HepG2 (cell line): ENCODE data around the gene PTPRD. TPM values are rescaled to one million over a fixed set of nuclear protein-coding genes. Genes with fewer than 3 reads are reported as not detected.

Experiments used
- ATAC-seq: fragments of 200-7000 bp; cut with Tn5 transposase; 3 replicates; pipeline ENCODE4 v1.9.1; 2020; ENCODE audit warnings: mild to moderate bottlenecking, moderate library complexity
- BruUV-seq: library from RNA; stranded (reverse); fragments of 400-500 nt; replicated peaks from 2 replicates; lab custom pipeline; 2021; lab: Mats Ljungman, UMichigan
- CTCF ChIA-PET: fragments of 300-600 bp; formaldehyde crosslinking; extraction: SDS; loops from one replicate; lab custom pipeline; 2021; ENCODE audit warnings: low total read pairs, inconsistent platforms, low intra/inter-chr PET ratio; lab: Yijun Ruan, JAX
- POLR2A ChIA-PET: fragments of 350-600 bp; sonication (Branson Sonifier 250); formaldehyde crosslinking; loops from one replicate; lab custom pipeline; 2020; ENCODE audit warnings: antibody characterized with exemption, inconsistent platforms; lab: Yijun Ruan, JAX
- DNase-seq: peaks from one replicate; pipeline ENCODE4 v3.0.0-alpha.2; 2015; ENCODE audit warnings: low spot score
- FAIRE-seq: peaks from 3 replicates; lab custom pipeline; 2011; peaks lifted over from hg19 to GRCh38; lab: Jason Lieb, UNC
- H2AFZ ChIP-seq: one replicate; pipeline ENCODE4 v1.6.1; 2011; ENCODE audit warnings: low read length, inconsistent platforms
- H3K27ac ChIP-seq: fragments of 300-600 bp; 3 replicates; pipeline ENCODE4 v1.8.0; 2011; ENCODE audit warnings: mixed run types, mild to moderate bottlenecking, mixed read lengths, low read length, inconsistent platforms; ENCODE audit not compliant: insufficient read depth; ENCODE audit errors: extremely low read length
- H3K27me3 ChIP-seq, 2 experiments: fragments of 200-600 bp in 1 of 2; 2 replicates in 1 of 2; 3 replicates in 1 of 2; pipeline versions ENCODE4 v1.6.0 to v1.8.0; 2011; ENCODE audit warnings: low read length in 2 of 2, mild to moderate bottlenecking in 2 of 2, moderate library complexity in 2 of 2, inconsistent platforms in 1 of 2; ENCODE audit not compliant: insufficient read depth in 2 of 2, control insufficient read depth in 1 of 2
- H3K36me3 ChIP-seq, 2 experiments: fragments of 200-600 bp in 1 of 2; replicated peaks in 1 of 2; 2 replicates in 1 of 2; 3 replicates in 1 of 2; pipeline versions ENCODE4 v1.5.1 to v1.8.0; 2011; ENCODE audit warnings: low read length in 2 of 2, inconsistent platforms in 1 of 2; ENCODE audit not compliant: insufficient read depth in 2 of 2, control insufficient read depth in 1 of 2
- H3K4me1 ChIP-seq: 2 replicates; pipeline ENCODE4 v1.5.1; 2012; ENCODE audit warnings: low read length, inconsistent platforms; ENCODE audit not compliant: insufficient read depth
- H3K4me2 ChIP-seq: 2 replicates; pipeline ENCODE4 v1.6.0; 2011; ENCODE audit warnings: low read depth, low read length, inconsistent platforms
- H3K4me3 ChIP-seq, 3 experiments: fragments of 200-600 bp in 1 of 3; sonication (generic), shearing (Covaris generic) in 1 of 3; replicated peaks in 1 of 3; 2 replicates each; pipeline ENCODE4 v1.5.1; 2011 to 2016; ENCODE audit warnings: low read length in 3 of 3, inconsistent platforms in 2 of 3, low read depth in 2 of 3, mild to moderate bottlenecking in 2 of 3, control low read depth in 1 of 3, mixed read lengths in 1 of 3; ENCODE audit not compliant: insufficient read depth in 1 of 3
- H3K79me2 ChIP-seq: one replicate; pipeline ENCODE4 v1.6.1; 2011; ENCODE audit warnings: low read length, inconsistent platforms; ENCODE audit not compliant: insufficient read depth
- H3K9ac ChIP-seq: 2 replicates; pipeline ENCODE4 v1.6.0; 2011; ENCODE audit warnings: mild to moderate bottlenecking, low read depth, low read length, inconsistent platforms; ENCODE audit not compliant: insufficient read depth
- H3K9me3 ChIP-seq: 2 replicates; pipeline ENCODE4 v1.5.1; 2012; ENCODE audit warnings: mild to moderate bottlenecking, low read length
- H4K20me1 ChIP-seq: 2 replicates; pipeline ENCODE4 v1.6.0; 2011; ENCODE audit warnings: inconsistent platforms, mild to moderate bottlenecking, low read length, moderate library complexity; ENCODE audit not compliant: insufficient read depth
- BORCS8-MEF2B ChIP-seq: sonication (generic); formaldehyde crosslinking; IDR thresholded peaks from 2 replicates; pipeline ENCODE4 v1.8.0; 2022; ENCODE audit warnings: mild to moderate bottlenecking, missing genetic modification reagents
- CREM ChIP-seq, 2 experiments: sonication (generic) in 1 of 2; formaldehyde crosslinking in 1 of 2; IDR thresholded peaks; 2 replicates each; pipeline versions ENCODE4 v1.4.0 to v1.6.1; 2016 to 2020; ENCODE audit warnings: antibody characterized with exemption in 1 of 2, mild to moderate bottlenecking in 1 of 2, missing genetic modification reagents in 1 of 2
- HNRNPL ChIP-seq: fragments of 200-400 bp; formaldehyde crosslinking; IDR thresholded peaks from 2 replicates; pipeline ENCODE4 v1.6.1; 2017; ENCODE audit warnings: mild to moderate bottlenecking, low read depth, low read length
- KLF13 ChIP-seq: sonication (generic); formaldehyde crosslinking; IDR thresholded peaks from 2 replicates; pipeline ENCODE4 v1.4.0; 2020; ENCODE audit warnings: mild to moderate bottlenecking, missing genetic modification reagents
- MIER2 ChIP-seq: IDR thresholded peaks from 2 replicates; pipeline ENCODE4 v1.6.1; 2016; ENCODE audit warnings: missing biosample characterization, missing genetic modification reagents
- TCF12 ChIP-seq, 2 experiments: fragments of 450-650 bp in 1 of 2; sonication (generic) in 1 of 2; formaldehyde crosslinking in 1 of 2; IDR thresholded peaks; 2 replicates each; pipeline versions ENCODE4 v1.6.1 to v1.8.0; 2017 to 2022; ENCODE audit warnings: antibody characterized with exemption in 1 of 2, mild to moderate bottlenecking in 1 of 2, missing genetic modification reagents in 1 of 2, moderate library complexity in 1 of 2
- ZBTB1 ChIP-seq: sonication (generic); formaldehyde crosslinking; IDR thresholded peaks from 2 replicates; pipeline ENCODE4 v1.4.0; 2020; ENCODE audit warnings: missing genetic modification reagents, borderline replicate concordance
- ZFYVE20 ChIP-seq: sonication (generic); formaldehyde crosslinking; IDR thresholded peaks from 2 replicates; pipeline ENCODE4 v1.8.0; 2023; ENCODE audit warnings: low read depth, mild to moderate bottlenecking, moderate library complexity, missing genetic modification reagents, borderline replicate concordance
- ZMYM2 ChIP-seq: sonication (generic); formaldehyde crosslinking; IDR thresholded peaks from 2 replicates; pipeline ENCODE4 v1.8.0; 2022; ENCODE audit warnings: mild to moderate bottlenecking, missing genetic modification reagents
- ZNF124 ChIP-seq: sonication (generic); formaldehyde crosslinking; IDR thresholded peaks from 2 replicates; pipeline ENCODE4 v1.4.0; 2020; ENCODE audit warnings: missing genetic modification reagents
- ZNF18 ChIP-seq: sonication (generic); formaldehyde crosslinking; IDR thresholded peaks from 2 replicates; pipeline ENCODE4 v1.8.0; 2022; ENCODE audit warnings: mild to moderate bottlenecking, missing genetic modification reagents; ENCODE audit not compliant: insufficient replicate concordance
- ZNF296 ChIP-seq: sonication (generic); formaldehyde crosslinking; conservative IDR thresholded peaks from 2 replicates; pipeline ENCODE4 v1.5.0; 2020; ENCODE audit warnings: mild to moderate bottlenecking, missing genetic modification reagents
- ZNF703 ChIP-seq: sonication (generic); formaldehyde crosslinking; IDR thresholded peaks from 2 replicates; pipeline ENCODE4 v1.5.1; 2020; ENCODE audit warnings: missing genetic modification reagents, mild to moderate bottlenecking, moderate library complexity, borderline replicate concordance
- ZNF761 ChIP-seq: sonication (generic); formaldehyde crosslinking; conservative IDR thresholded peaks from 2 replicates; pipeline ENCODE4 v1.4.0; 2020; ENCODE audit warnings: mild to moderate bottlenecking, missing genetic modification reagents
- WGBS: methylation state at CpG from one replicate; pipeline ENCODE4 v1.1.6; 2017; ENCODE audit warnings: low lambda C conversion rate; 5-methylcytosine and 5-hydroxymethylcytosine counted together
- in situ Hi-C: cut with HindIII; loops from 2 replicates; pipeline ENCODE4 v1.10.0; 2017; ENCODE audit warnings: low pct_unique_long_range_greater_than_20kb; ENCODE audit not compliant: extremely low pct_ligation_motif_present
- intact Hi-C: fragments of 100-400 bp; cut with micrococcal nuclease; formaldehyde crosslinking; loops from one replicate; pipeline ENCODE4 v1.10.0; 2022; ENCODE audit not compliant: unreplicated experiment
- polyA plus RNA-seq, 8 experiments: library from polyadenylated mRNA; depleted of rRNA in 3 of 8; stranded (reverse) in 7 of 8; unstranded in 1 of 8; fragments of >200 nt; fragmentation: Illumina TruSeq in 4 of 8; extraction: Trizol in 4 of 8; gene quantifications; 2 replicates each; pipeline versions ENCODE4 v1.2.1 to v1.2.3, GENCODE V29; 2011 to 2016; ENCODE audit warnings: low read depth in 4 of 8, missing spikeins in 1 of 8, mixed read lengths in 1 of 8; ENCODE audit not compliant: insufficient read depth in 1 of 8
- total RNA-seq, 5 experiments: library from RNA; depleted of rRNA; stranded (reverse); fragments of >200 nt; fragmentation: Illumina TruSeq; extraction: Trizol; gene quantifications; 2 replicates each; pipeline ENCODE4 v1.2.3, GENCODE V29; 2016; ENCODE audit warnings: low read depth in 1 of 5
- TF ChIP-seq, protein P1 (sequence below): IDR thresholded peaks from 2 replicates; pipeline ENCODE4 v1.6.1; 2016; ENCODE audit warnings: missing genetic modification reagents, missing compliant biosample characterization

PTPRD gene
- total and polyA plus RNA-seq, 2 of the 13 experiments (the other 11 are each of a cell fraction or from before 2014, with no cell fraction given), result 0.05 TPM; not detected in 1

DNA sequence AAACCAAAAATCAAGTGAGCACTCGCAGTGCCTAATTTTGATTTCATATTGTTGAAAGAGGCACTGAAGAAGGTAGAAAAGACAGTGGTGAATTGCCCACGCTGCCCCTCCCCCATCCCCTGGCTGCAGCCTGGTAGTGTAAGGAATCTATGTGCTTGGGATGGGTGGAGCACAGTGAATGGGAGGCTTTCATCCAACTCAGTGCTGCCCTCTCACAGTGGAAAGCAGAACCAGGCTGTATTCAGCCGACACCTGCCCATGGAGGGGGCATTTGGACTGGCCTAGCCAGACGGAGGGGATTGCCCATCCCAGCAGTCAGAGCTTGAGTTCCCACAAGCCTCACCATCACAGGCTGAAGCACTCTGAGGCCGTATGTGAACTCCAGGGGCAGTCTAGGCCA lies 2012.9 kb downstream of the PTPRD start:
- Histone ChIP-seq H3K4me1 (no peaks in the 10 kb centered on the region), H3K4me2 (no peak overlapping the region), H4K20me1 (no peaks in the 10 kb centered on the region), H3K27me3 (no peaks in the 10 kb centered on the region), H2AFZ (no peak overlapping the region), H3K9ac (no peak overlapping the region), H3K79me2 (no peaks in the 10 kb centered on the region), H3K9me3 (peaks cover 24% of the 10 kb centered on the region), H3K27ac (no peak overlapping the region), H3K4me3 (no peak overlapping the region), H3K36me3 (no peaks in the 10 kb centered on the region)
- TF ChIP-seq HNRNPL, result no peak
- no peak for TF ChIP-seq KLF13 (CRISPR knock-in tag)
- TF ChIP-seq ZMYM2 (CRISPR knock-in tag), result no peak
- no peak for TF ChIP-seq CREM (IDR thresholded peaks at IDR 0.05)
- TF ChIP-seq CREM (CRISPR knock-in tag; IDR thresholded peaks at IDR 0.05), result no peak
- TF ChIP-seq MIER2 (CRISPR knock-in tag), result no peak
- TF ChIP-seq ZNF296 (CRISPR knock-in tag), result no peak
- no peak for TF ChIP-seq TCF12 (IDR thresholded peaks at IDR 0.05)
- TF ChIP-seq TCF12 (CRISPR knock-in tag; IDR thresholded peaks at IDR 0.05), result no peak
- TF ChIP-seq ZFYVE20 (CRISPR knock-in tag), result no peak
- no peak for TF ChIP-seq ZBTB1 (CRISPR knock-in tag)
- no peak for TF ChIP-seq BORCS8-MEF2B (CRISPR knock-in tag)
- TF ChIP-seq ZNF761 (CRISPR knock-in tag), result no peak
- TF ChIP-seq ZNF124, result no peak
- TF ChIP-seq ZNF703 (CRISPR knock-in tag), result no peak
- TF ChIP-seq, protein P1, sequence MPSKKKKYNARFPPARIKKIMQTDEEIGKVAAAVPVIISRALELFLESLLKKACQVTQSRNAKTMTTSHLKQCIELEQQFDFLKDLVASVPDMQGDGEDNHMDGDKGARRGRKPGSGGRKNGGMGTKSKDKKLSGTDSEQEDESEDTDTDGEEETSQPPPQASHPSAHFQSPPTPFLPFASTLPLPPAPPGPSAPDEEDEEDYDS (CRISPR knock-in tag), result no peak
- TF ChIP-seq ZNF18 (CRISPR knock-in tag), result no peak
- ChIA-PET CTCF (no interaction called here), POLR2A (no interaction called here)
- DNase-seq (no peak), ATAC-seq (no peak; the same call in 2 of the 3 replicates), FAIRE-seq (no peak)
- intact Hi-C loops (no loop called here), in situ Hi-C loops (no loop called here)
- BruUV-seq, result no TSS peak
- 18% methylated on average over 2 of the region's 5 CpGs for WGBS
